Measurements from ENCODE around the gene PSMD5.

PSMD5 gene

DNA sequence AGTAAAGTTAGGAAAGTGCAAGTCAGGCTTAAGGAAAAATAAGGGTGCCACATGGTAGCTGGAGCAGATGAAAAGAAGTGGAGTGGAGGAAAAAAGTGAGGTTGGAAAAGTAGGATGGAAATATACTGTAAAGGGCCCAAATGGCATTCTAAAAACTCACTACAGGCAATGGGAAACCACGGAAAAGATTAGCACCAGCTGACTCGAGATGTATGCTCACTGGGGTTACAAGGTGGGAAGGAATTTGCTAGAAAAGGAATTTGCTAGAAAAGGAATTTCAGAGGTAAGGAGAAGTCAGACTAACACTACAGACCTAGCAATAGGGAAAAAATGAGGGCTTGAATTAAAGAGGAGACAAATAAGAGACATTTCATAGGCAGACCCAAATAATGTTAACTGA is 3.6 kb downstream of the PSMD5 start:
- TF ChIP-seq PPARA (CRISPR knock-in tag; IDR thresholded peaks at IDR 0.05; ENCODE audit: borderline replicate concordance): no peak
- no peak for TF ChIP-seq BACH2 (CRISPR knock-in tag; IDR thresholded peaks at IDR 0.05; ENCODE audit: borderline replicate concordance)
- TF ChIP-seq ZC3H10 (CRISPR knock-in tag; IDR thresholded peaks at IDR 0.05): no peak
- TF ChIP-seq RARB (CRISPR knock-in tag; IDR thresholded peaks at IDR 0.05): no peak
- no peak for TF ChIP-seq POU6F1 (CRISPR knock-in tag; IDR thresholded peaks at IDR 0.05; ENCODE audit: borderline replicate concordance, low read depth)
- no peak for TF ChIP-seq OSR1 (CRISPR knock-in tag; IDR thresholded peaks at IDR 0.05)
- TF ChIP-seq TCF4 (CRISPR knock-in tag; IDR thresholded peaks at IDR 0.05; ENCODE audit: borderline replicate concordance): no peak
- TF ChIP-seq CSRNP3 (CRISPR knock-in tag; IDR thresholded peaks at IDR 0.05): no peak
- TF ChIP-seq ZFP30 (CRISPR knock-in tag; IDR thresholded peaks at IDR 0.05): no peak
- TF ChIP-seq, protein P1, sequence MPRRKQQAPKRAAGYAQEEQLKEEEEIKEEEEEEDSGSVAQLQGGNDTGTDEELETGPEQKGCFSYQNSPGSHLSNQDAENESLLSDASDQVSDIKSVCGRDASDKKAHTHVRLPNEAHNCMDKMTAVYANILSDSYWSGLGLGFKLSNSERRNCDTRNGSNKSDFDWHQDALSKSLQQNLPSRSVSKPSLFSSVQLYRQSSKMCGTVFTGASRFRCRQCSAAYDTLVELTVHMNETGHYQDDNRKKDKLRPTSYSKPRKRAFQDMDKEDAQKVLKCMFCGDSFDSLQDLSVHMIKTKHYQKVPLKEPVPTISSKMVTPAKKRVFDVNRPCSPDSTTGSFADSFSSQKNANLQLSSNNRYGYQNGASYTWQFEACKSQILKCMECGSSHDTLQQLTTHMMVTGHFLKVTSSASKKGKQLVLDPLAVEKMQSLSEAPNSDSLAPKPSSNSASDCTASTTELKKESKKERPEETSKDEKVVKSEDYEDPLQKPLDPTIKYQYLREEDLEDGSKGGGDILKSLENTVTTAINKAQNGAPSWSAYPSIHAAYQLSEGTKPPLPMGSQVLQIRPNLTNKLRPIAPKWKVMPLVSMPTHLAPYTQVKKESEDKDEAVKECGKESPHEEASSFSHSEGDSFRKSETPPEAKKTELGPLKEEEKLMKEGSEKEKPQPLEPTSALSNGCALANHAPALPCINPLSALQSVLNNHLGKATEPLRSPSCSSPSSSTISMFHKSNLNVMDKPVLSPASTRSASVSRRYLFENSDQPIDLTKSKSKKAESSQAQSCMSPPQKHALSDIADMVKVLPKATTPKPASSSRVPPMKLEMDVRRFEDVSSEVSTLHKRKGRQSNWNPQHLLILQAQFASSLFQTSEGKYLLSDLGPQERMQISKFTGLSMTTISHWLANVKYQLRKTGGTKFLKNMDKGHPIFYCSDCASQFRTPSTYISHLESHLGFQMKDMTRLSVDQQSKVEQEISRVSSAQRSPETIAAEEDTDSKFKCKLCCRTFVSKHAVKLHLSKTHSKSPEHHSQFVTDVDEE (CRISPR knock-in tag; IDR thresholded peaks at IDR 0.05): no peak
- TF ChIP-seq GLIS3 (CRISPR knock-in tag; IDR thresholded peaks at IDR 0.05): no peak
- no peak for TF ChIP-seq SNAI2 (CRISPR knock-in tag; IDR thresholded peaks at IDR 0.05)
- TF ChIP-seq TOX (CRISPR knock-in tag; IDR thresholded peaks at IDR 0.05; ENCODE audit: borderline replicate concordance): no peak
- TF ChIP-seq ESRRG (CRISPR knock-in tag; IDR thresholded peaks at IDR 0.05): no peak
- TF ChIP-seq, protein P2, sequence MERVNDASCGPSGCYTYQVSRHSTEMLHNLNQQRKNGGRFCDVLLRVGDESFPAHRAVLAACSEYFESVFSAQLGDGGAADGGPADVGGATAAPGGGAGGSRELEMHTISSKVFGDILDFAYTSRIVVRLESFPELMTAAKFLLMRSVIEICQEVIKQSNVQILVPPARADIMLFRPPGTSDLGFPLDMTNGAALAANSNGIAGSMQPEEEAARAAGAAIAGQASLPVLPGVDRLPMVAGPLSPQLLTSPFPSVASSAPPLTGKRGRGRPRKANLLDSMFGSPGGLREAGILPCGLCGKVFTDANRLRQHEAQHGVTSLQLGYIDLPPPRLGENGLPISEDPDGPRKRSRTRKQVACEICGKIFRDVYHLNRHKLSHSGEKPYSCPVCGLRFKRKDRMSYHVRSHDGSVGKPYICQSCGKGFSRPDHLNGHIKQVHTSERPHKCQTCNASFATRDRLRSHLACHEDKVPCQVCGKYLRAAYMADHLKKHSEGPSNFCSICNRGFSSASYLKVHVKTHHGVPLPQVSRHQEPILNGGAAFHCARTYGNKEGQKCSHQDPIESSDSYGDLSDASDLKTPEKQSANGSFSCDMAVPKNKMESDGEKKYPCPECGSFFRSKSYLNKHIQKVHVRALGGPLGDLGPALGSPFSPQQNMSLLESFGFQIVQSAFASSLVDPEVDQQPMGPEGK (CRISPR knock-in tag; IDR thresholded peaks at IDR 0.05; ENCODE audit: borderline replicate concordance): no peak
- no peak for ATAC-seq

DNA sequence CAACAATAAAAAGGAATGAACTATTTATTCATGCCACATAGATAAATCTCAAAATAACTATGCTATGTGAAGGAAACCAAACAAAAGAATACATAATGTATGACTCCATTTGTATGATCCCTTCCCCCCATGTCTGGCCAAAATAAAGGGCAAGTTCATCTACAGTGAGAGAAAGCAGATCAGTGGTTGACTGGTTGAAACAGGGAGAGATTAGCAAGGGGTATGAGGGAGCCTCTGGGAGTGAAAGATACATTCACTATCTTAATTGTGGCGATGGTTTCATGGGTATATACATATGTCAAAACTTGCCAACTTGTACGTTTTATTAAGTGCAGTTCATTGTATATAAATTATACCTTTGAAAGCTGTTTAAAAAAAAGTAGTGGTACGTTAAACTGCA is 4.8 kb downstream of the PSMD5 start:
- no peak for TF ChIP-seq BACH2 (CRISPR knock-in tag; IDR thresholded peaks at IDR 0.05; ENCODE audit: borderline replicate concordance)
- TF ChIP-seq GLIS3 (CRISPR knock-in tag; IDR thresholded peaks at IDR 0.05): no peak
- TF ChIP-seq ZFP30 (CRISPR knock-in tag; IDR thresholded peaks at IDR 0.05): no peak
- no peak for TF ChIP-seq CSDC2 (CRISPR knock-in tag; IDR thresholded peaks at IDR 0.05)
- no peak for TF ChIP-seq ZNF70 (CRISPR knock-in tag; IDR thresholded peaks at IDR 0.05)
- TF ChIP-seq, protein P2 (CRISPR knock-in tag; IDR thresholded peaks at IDR 0.05; ENCODE audit: borderline replicate concordance): no peak
- no peak for TF ChIP-seq PPARA (CRISPR knock-in tag; IDR thresholded peaks at IDR 0.05; ENCODE audit: borderline replicate concordance)
- no peak for TF ChIP-seq RARB (CRISPR knock-in tag; IDR thresholded peaks at IDR 0.05)
- no peak for TF ChIP-seq ISL1 (CRISPR knock-in tag; IDR thresholded peaks at IDR 0.05)
- TF ChIP-seq, protein P1 (CRISPR knock-in tag; IDR thresholded peaks at IDR 0.05): no peak
- no peak for TF ChIP-seq SNAI2 (CRISPR knock-in tag; IDR thresholded peaks at IDR 0.05)
- TF ChIP-seq TCF4 (CRISPR knock-in tag; IDR thresholded peaks at IDR 0.05; ENCODE audit: borderline replicate concordance): no peak
- TF ChIP-seq POU6F1 (CRISPR knock-in tag; IDR thresholded peaks at IDR 0.05; ENCODE audit: borderline replicate concordance, low read depth): no peak
- TF ChIP-seq ZNF8 (CRISPR knock-in tag; IDR thresholded peaks at IDR 0.05): no peak
- no peak for TF ChIP-seq ARNTL (CRISPR knock-in tag; IDR thresholded peaks at IDR 0.05; ENCODE audit: borderline replicate concordance, low read depth)
- no peak for TF ChIP-seq CSRNP3 (CRISPR knock-in tag; IDR thresholded peaks at IDR 0.05)
- TF ChIP-seq ESRRG (CRISPR knock-in tag; IDR thresholded peaks at IDR 0.05): no peak
- no peak for TF ChIP-seq OSR1 (CRISPR knock-in tag; IDR thresholded peaks at IDR 0.05)
- TF ChIP-seq ZFP3 (CRISPR knock-in tag; IDR thresholded peaks at IDR 0.05): no peak
- ATAC-seq: no peak

Data from SK-N-SH treated with all-trans-retinoic acid at 6 μM for 48 hours (cell line).